ENCODE results near the gene DUSP21.

DUSP21 gene

GRCh38 chrX:44891642-44892041, 47.8 kb downstream of the DUSP21 start:
- no peak overlapping the region for H3K4me3 ChIP-seq (ENCODE audit: low read length)
- peak; percentile 64 for DNase-seq (ENCODE audit: low read depth)

More at GRCh38 chrX:44891642-44892041, 47.8 kb downstream of the DUSP21 start:
- TF ChIP-seq CTCF (IDR thresholded peaks at IDR 0.05; ENCODE audit: insufficient read depth, low read depth, low read length, missing control alignments): no peak
